Activated CD8-positive, alpha-beta memory T cell treated with anti-CD3 and anti-CD28 coated beads, Interleukin-2, amount 50 U/mL, for 24 hours (primary cell): ENCODE data around the gene RRAGC.
"Not testable (repeated sequence)": the region's sequence is repeated elsewhere in the genome, so short reads cannot be mapped to it uniquely, and the experiment has no call there.

Source experiments
- DNase-seq: peaks from one replicate; pipeline ENCODE4 v3.0.0-alpha.2; 2020; ENCODE audit errors: extremely low read depth

The RRAGC gene

GRCh38 chr1:38817267-38818174 lies 42.1 kb downstream of the RRAGC start:
- no peak for DNase-seq

GRCh38 chr1:38815903-38816627 lies 43.5 kb downstream of the RRAGC start:
- DNase-seq: no peak

GRCh38 chr1:38814984-38815464 lies 44.5 kb downstream of the RRAGC start:
- no peak for DNase-seq

- no peak for DNase-seq
Measured at GRCh38 chr1:38814444-38814983, 45.1 kb downstream of the RRAGC start.

GRCh38 chr1:38812981-38813380 lies 46.6 kb downstream of the RRAGC start:
- DNase-seq: no peak

GRCh38 chr1:38811466-38811865 lies 48.1 kb downstream of the RRAGC start:
- DNase-seq: not testable (repeated sequence)

GRCh38 chr1:38806090-38806489 lies 53.5 kb downstream of the RRAGC start:
- DNase-seq: no peak

- no peak for DNase-seq
Measured at GRCh38 chr1:38805036-38805435, 54.5 kb downstream of the RRAGC start.

GRCh38 chr1:38804062-38804886 lies 55.3 kb downstream of the RRAGC start:
- DNase-seq: no peak

- DNase-seq: no peak
Measured at GRCh38 chr1:38803647-38804046, 55.9 kb downstream of the RRAGC start.

- DNase-seq: no peak
Measured at GRCh38 chr1:38800720-38801671, 58.6 kb downstream of the RRAGC start.

- no peak for DNase-seq
Measured at GRCh38 chr1:38793299-38793698, 66.3 kb downstream of the RRAGC start.

- DNase-seq: no peak
Measured at GRCh38 chr1:38791892-38792291, 67.7 kb downstream of the RRAGC start.

GRCh38 chr1:38791164-38791515 lies 68.4 kb downstream of the RRAGC start:
- DNase-seq: no peak

GRCh38 chr1:38790422-38791163 lies 69.0 kb downstream of the RRAGC start:
- DNase-seq: no peak

GRCh38 chr1:38789498-38790169 lies 69.9 kb downstream of the RRAGC start:
- no peak for DNase-seq

- DNase-seq: no peak
Measured at GRCh38 chr1:38788341-38789336, 70.9 kb downstream of the RRAGC start.
